ENCODE results near the gene CREB1. TPM values are rescaled to one million over a fixed set of nuclear protein-coding genes. Genes with fewer than 3 reads are reported as not detected.

Gene CREB1
- total RNA-seq, 1 experiment from 2014 or later, result 43.5 TPM

GRCh38 chr2:207498427-207498826 is 31.3 kb upstream of the CREB1 start:
- Histone ChIP-seq H3K4me2 (ENCODE audit: low read length) (no peak overlapping the region), H3F3A (ENCODE audit: low read length, unreplicated experiment) (no peaks in the 10 kb centered on the region), H3K4me3 (ENCODE audit: low read length) (no peak overlapping the region), H3K9me3 (ENCODE audit: low read length) (no peaks in the 10 kb centered on the region), H3K79me2 (ENCODE audit: low read length) (no peaks in the 10 kb centered on the region), H2AFZ (ENCODE audit: low read length) (no peak overlapping the region), H3K27me3 (ENCODE audit: low read length) (no peaks in the 10 kb centered on the region), H3K36me3 (ENCODE audit: low read depth, low read length) (no peaks in the 10 kb centered on the region), H3K4me1 (ENCODE audit: insufficient read depth, low read length) (no peaks in the 10 kb centered on the region), H3K9ac (ENCODE audit: low read length) (no peak overlapping the region), H4K20me1 (ENCODE audit: low read length) (no peaks in the 10 kb centered on the region), H3K27ac (ENCODE audit: low read length) (no peak overlapping the region), H3K9me2 (replicated peaks; ENCODE audit: low read length) (no peaks in the 10 kb centered on the region)
- TF ChIP-seq CTCF (conservative IDR thresholded peaks at IDR 0.05; ENCODE audit: low read depth, low read length) (no peak), EZH2phosphoT487 (IDR thresholded peaks at IDR 0.05; ENCODE audit: borderline replicate concordance, low read length) (no peak), EZH2 (IDR thresholded peaks at IDR 0.05; ENCODE audit: low read length, unreplicated experiment) (no peak)
- ATAC-seq (no peak), DNase-seq (no peak)
- intact Hi-C loops (cut with micrococcal nuclease), result no loop called here
- ChIA-PET CTCF (no interaction called here), POLR2A (ENCODE audit: unreplicated experiment) (no interaction called here)
- BruUV-seq (replicated peaks), result no TSS peak

GRCh38 chr2:207499114-207499513 is 30.6 kb upstream of the CREB1 start:
- Histone ChIP-seq H4K20me1 (ENCODE audit: low read length) (no peaks in the 10 kb centered on the region), H3K4me3 (ENCODE audit: low read length) (no peak overlapping the region), H3F3A (ENCODE audit: low read length, unreplicated experiment) (no peaks in the 10 kb centered on the region), H3K27ac (ENCODE audit: low read length) (no peak overlapping the region), H3K27me3 (ENCODE audit: low read length) (no peaks in the 10 kb centered on the region), H3K36me3 (ENCODE audit: low read depth, low read length) (no peaks in the 10 kb centered on the region), H3K9me3 (ENCODE audit: low read length) (no peaks in the 10 kb centered on the region), H3K4me1 (ENCODE audit: insufficient read depth, low read length) (0 out of 2 replicates have a peak, but pooled peaks cover 6% of the 10 kb centered on the region), H3K79me2 (ENCODE audit: low read length) (no peaks in the 10 kb centered on the region), H2AFZ (ENCODE audit: low read length) (no peak overlapping the region), H3K4me2 (ENCODE audit: low read length) (no peak overlapping the region), H3K9me2 (replicated peaks; ENCODE audit: low read length) (no peaks in the 10 kb centered on the region), H3K9ac (ENCODE audit: low read length) (no peak overlapping the region)
- no TSS peak for BruUV-seq (replicated peaks)
- peak; percentile 61; the same call in 1 of the 2 replicates for ATAC-seq
- no peak for TF ChIP-seq EZH2 (IDR thresholded peaks at IDR 0.05; ENCODE audit: low read length, unreplicated experiment)
- no peak for TF ChIP-seq CTCF (conservative IDR thresholded peaks at IDR 0.05; ENCODE audit: low read depth, low read length)
- no peak for TF ChIP-seq EZH2phosphoT487 (IDR thresholded peaks at IDR 0.05; ENCODE audit: borderline replicate concordance, low read length)
- intact Hi-C loops (cut with micrococcal nuclease), result no loop called here
- CTCF ChIA-PET, result no interaction called here
- DNase-seq, result peak; percentile 44
- POLR2A ChIA-PET (ENCODE audit: unreplicated experiment), result no interaction called here

- POLR2A ChIA-PET (ENCODE audit: unreplicated experiment), result no interaction called here
- no peak for ATAC-seq
Measured at GRCh38 chr2:207501802-207502576, 27.8 kb upstream of the CREB1 start.

More at GRCh38 chr2:207501802-207502576, 27.8 kb upstream of the CREB1 start:
- H3K9me2 ChIP-seq (replicated peaks; ENCODE audit: low read length), result no peaks in the 10 kb centered on the region
- H3K4me2 ChIP-seq (ENCODE audit: low read length), result no peak overlapping the region
- no TSS peak for BruUV-seq (replicated peaks)
- H3F3A ChIP-seq (ENCODE audit: low read length, unreplicated experiment), result no peaks in the 10 kb centered on the region
- H4K20me1 ChIP-seq (ENCODE audit: low read length), result no peaks in the 10 kb centered on the region
- H2AFZ ChIP-seq (ENCODE audit: low read length), result no peak overlapping the region
- no peak for DNase-seq
- no peaks in the 10 kb centered on the region for H3K27me3 ChIP-seq (ENCODE audit: low read length)
- no peak overlapping the region for H3K4me3 ChIP-seq (ENCODE audit: low read length)
- intact Hi-C loops (cut with micrococcal nuclease), result no loop called here
- no peak overlapping the region for H3K9ac ChIP-seq (ENCODE audit: low read length)
- H3K27ac ChIP-seq (ENCODE audit: low read length), result no peak overlapping the region
- H3K9me3 ChIP-seq (ENCODE audit: low read length), result no peaks in the 10 kb centered on the region
- CTCF ChIA-PET, result no interaction called here
- TF ChIP-seq CTCF (conservative IDR thresholded peaks at IDR 0.05; ENCODE audit: low read depth, low read length), result no peak
- no peaks in the 10 kb centered on the region for H3K79me2 ChIP-seq (ENCODE audit: low read length)
- peaks cover 32% of the 10 kb centered on the region for H3K4me1 ChIP-seq (ENCODE audit: insufficient read depth, low read length)
- H3K36me3 ChIP-seq (ENCODE audit: low read depth, low read length), result no peaks in the 10 kb centered on the region

All from PC-3 (cell line).